ENCODE results near the gene AHNAK2.

Gene AHNAK2

GRCh38 chr14:105012171-105012985 is 34.2 kb upstream of the AHNAK2 start:
- no peak for DNase-seq (ENCODE audit: low read depth in 2 of 3, low spot score in 1 of 3)

GRCh38 chr14:105011312-105011990 is 33.3 kb upstream of the AHNAK2 start:
- no peak for DNase-seq (ENCODE audit: low read depth in 2 of 3, low spot score in 1 of 3)

GRCh38 chr14:105010891-105011291 is 32.7 kb upstream of the AHNAK2 start:
- DNase-seq (ENCODE audit: low read depth in 2 of 3, low spot score in 1 of 3), result no peak

GRCh38 chr14:105010106-105010505 is 31.9 kb upstream of the AHNAK2 start:
- DNase-seq (ENCODE audit: low read depth in 2 of 3, low spot score in 1 of 3), result no peak

GRCh38 chr14:105007593-105008264 is 29.6 kb upstream of the AHNAK2 start:
- no peak for DNase-seq (ENCODE audit: low read depth in 2 of 3, low spot score in 1 of 3)

- DNase-seq (ENCODE audit: low read depth in 2 of 3, low spot score in 1 of 3), result no peak
Measured at GRCh38 chr14:105006831-105007592, 28.8 kb upstream of the AHNAK2 start.

- no peak for DNase-seq (ENCODE audit: low read depth in 2 of 3, low spot score in 1 of 3)
Measured at GRCh38 chr14:105005929-105006830, 28.0 kb upstream of the AHNAK2 start.

GRCh38 chr14:105005329-105005928 is 27.3 kb upstream of the AHNAK2 start:
- no peak for DNase-seq (ENCODE audit: low read depth in 2 of 3, low spot score in 1 of 3)

GRCh38 chr14:104999361-104999760 is 21.2 kb upstream of the AHNAK2 start:
- no peak for DNase-seq (ENCODE audit: low read depth in 2 of 3, low spot score in 1 of 3)

- DNase-seq (ENCODE audit: low read depth in 2 of 3, low spot score in 1 of 3), result no peak
Measured at GRCh38 chr14:104998801-104999200, 20.6 kb upstream of the AHNAK2 start.

- DNase-seq (ENCODE audit: low read depth in 2 of 3, low spot score in 1 of 3), result no peak
Measured at GRCh38 chr14:104996483-104996882, 18.3 kb upstream of the AHNAK2 start.

GRCh38 chr14:104996032-104996431 is 17.9 kb upstream of the AHNAK2 start:
- no peak for DNase-seq (ENCODE audit: low read depth in 2 of 3, low spot score in 1 of 3)

GRCh38 chr14:104994978-104995377 is 16.8 kb upstream of the AHNAK2 start:
- DNase-seq (ENCODE audit: low read depth in 2 of 3, low spot score in 1 of 3), result no peak

- DNase-seq (ENCODE audit: low read depth in 2 of 3, low spot score in 1 of 3), result no peak
Measured at GRCh38 chr14:104993808-104994591, 15.8 kb upstream of the AHNAK2 start.

- DNase-seq (ENCODE audit: low read depth in 2 of 3, low spot score in 1 of 3), result no peak
Measured at GRCh38 chr14:104993306-104993705, 15.1 kb upstream of the AHNAK2 start.

GRCh38 chr14:104992501-104992900 is 14.3 kb upstream of the AHNAK2 start:
- DNase-seq (ENCODE audit: low read depth in 2 of 3, low spot score in 1 of 3), result no peak

- DNase-seq (ENCODE audit: low read depth in 2 of 3, low spot score in 1 of 3), result no peak
Measured at GRCh38 chr14:104991896-104992230, 13.7 kb upstream of the AHNAK2 start.

- no peak for DNase-seq (ENCODE audit: low read depth in 2 of 3, low spot score in 1 of 3)
Measured at GRCh38 chr14:104989951-104990303, 11.8 kb upstream of the AHNAK2 start.

GRCh38 chr14:104989236-104989950 is 11.2 kb upstream of the AHNAK2 start:
- DNase-seq (ENCODE audit: low read depth in 2 of 3, low spot score in 1 of 3), result no peak
